NCI-H2171 (cell line): ENCODE measurements around the gene OTX1.

ENCODE experiments used
- DNase-seq: peaks from one replicate; lab custom pipeline; 2025; lab: John Stamatoyannopoulos, UW

OTX1 gene

DNA sequence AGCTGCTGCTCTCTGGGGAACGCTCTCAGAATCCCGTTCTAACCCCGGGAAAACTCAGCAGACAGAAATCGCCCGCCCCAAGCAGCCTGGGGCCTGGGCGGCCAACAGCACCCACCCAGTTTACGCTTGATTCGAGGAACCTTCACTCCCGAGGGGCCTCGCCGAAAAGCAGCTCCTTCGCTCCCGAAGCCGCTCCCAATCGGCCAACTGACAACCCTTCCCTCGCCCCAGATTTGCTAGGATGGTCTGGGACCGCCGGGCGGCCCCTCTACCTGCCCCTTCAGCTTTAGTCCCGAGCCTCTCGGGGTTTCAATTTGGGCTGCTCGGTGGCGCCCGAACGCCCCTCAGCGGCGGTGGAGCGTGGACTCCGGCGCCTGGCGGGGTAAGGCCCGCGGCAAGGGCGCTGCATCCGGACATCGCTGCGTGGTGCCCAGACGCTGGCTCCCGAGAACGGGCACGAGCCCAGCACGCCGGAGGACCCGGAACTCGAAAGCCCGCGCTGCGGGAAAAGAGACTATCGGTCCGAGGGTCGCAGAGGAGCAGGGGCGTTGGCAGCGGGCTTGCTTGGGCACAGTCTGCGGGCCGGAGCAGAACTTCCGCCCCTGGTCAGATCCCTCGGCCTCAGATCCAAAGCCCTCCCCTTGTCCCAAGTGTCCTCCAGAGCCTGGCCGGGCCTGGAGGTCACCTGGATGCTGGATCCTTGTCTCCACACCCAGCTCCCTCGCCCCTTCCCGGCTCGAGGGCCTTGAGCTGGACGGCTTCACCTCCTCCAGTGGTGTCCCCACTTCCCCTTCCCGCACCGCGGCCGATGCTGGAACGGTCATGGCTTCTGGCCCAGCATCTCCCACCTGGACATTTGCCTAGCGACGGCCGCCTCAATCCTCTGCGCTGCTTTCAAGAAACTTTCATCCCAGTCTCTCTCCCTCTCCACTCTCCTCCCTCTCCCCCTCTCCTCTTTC is 3.0 kb upstream of the OTX1 start:
- DNase-seq = no peak

DNA sequence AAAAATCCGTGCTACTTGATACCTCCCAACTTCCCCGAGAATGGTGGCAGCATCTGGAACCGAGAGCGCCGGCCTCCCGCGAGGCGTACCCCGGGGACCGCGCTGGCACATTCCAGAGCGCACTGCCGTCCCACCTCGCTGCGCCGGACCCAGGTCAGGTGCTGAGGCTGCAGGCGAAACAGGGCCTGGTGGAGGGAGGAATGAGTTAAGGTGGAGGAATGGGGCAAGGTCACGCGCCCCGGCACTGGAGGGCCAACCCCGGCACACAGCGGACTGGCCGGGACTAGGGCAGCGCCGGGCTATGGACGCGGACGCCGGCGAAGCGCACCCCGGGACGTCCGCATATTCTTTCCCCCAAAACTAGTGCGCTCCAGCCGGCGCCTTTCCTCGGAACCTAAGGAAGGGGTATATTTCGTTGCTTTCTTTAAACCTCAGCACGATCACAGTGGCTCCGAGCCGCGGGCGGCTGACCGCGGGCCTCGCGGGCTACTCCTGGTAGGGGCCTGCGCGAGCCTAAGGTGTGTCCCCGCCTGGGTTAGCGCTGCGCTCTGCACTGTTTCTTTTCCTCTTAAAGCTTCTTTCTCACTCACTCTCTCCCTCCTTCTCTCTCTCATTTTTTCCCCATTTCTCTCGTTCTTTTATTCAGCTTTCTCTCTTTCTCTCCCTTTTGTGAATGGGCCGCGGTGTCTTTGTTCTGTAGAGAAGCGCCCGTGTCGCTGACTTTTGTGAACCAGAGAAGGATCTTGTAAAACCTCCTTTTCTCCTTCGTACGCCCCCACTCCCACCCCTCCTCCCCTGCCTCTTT is 2.1 kb upstream of the OTX1 start:
- no peak for DNase-seq

DNA sequence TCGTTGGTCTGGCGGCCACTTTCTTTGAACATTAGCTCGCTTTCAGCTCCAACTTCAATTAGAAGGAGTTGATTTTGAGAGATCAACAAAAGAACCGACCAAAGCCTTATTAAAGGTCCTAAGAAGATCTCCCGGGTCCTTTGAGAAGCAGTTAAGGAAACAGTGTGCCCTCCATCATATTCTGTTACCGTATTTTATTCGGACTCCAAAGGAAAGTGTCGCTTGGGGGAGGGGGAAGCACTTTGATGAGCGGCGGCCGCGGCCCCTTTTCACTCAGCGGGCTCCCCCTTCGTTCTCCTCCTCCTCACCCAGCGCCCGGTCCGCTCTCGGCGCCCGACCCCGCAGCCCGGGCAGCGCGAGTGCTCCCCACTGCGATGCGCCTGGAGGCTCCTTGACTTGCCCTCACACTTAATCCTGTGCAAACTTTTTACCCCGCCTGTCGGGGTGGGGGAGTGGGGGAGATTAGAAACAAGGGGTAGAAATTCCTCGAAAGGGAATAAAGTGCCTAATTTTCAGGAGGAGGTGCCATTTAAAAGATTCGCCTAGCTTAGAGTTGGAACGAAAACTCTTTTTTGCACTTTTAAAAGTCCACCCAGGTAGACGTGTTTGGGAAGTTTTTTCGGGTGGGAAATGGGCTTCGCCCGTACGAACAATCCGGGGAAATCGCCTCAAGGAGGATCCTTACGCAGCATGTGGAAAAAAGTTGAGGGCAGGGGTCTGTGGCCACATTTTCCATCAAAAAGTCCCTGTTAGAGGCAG is 1.2 kb upstream of the OTX1 start:
- DNase-seq = no peak

DNA sequence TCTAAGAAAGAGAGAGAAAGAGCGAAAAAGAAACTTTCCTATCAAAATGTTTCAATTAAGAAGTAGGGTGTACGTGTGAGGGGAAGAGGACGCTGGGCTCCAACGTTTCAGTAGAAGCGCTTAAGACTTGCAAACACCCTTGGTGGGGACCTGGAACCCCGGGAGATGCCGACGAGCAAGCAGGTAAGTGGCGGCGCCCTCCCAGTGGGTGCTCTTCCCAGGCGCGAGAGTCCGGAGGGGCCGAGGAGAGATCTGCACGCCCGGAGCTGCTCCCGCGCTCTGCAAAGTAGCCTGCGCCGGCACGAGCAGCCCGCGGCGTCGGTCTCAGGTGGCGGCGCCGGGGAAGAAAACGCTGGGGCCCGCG is 678 bp upstream of the OTX1 start:
- DNase-seq = no peak

DNA sequence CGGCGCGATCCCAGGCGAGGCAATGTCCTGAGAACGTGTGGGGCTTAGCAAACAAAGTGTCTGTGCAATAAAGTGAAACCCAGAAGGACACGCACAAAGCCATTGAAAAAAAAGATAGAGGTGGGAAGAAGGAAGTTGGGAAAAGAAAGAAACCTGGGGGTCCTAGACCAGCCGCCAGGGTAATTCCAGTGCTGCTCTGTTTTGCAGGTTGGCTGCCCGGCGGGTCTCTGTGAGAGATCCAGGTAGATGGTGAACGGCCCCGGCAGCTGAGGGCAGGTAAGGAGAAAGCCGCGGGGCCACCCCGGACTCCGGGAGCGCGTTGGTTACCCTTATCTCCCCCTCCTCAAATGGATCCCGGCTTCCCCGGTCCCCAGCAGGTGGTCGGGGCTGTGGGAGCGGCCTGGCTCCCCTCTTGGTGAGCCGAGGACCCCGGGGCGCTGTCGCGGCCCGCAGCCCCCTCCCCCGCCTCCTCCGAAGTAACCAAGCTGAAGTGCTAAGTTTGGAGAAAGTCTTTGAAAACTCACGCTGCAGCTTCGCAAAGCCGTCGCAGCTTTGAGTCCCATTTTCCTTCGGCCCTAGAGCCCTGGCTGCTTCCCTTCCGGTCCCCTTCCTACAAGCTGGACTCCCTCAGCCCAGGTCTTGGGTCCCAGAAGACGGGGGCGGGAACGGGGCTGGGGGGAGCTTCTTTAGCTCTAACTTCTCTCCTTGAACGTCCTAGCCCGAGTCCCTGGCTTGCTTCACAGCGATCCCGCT is 588 bp downstream of the OTX1 start:
- no peak for DNase-seq

DNA sequence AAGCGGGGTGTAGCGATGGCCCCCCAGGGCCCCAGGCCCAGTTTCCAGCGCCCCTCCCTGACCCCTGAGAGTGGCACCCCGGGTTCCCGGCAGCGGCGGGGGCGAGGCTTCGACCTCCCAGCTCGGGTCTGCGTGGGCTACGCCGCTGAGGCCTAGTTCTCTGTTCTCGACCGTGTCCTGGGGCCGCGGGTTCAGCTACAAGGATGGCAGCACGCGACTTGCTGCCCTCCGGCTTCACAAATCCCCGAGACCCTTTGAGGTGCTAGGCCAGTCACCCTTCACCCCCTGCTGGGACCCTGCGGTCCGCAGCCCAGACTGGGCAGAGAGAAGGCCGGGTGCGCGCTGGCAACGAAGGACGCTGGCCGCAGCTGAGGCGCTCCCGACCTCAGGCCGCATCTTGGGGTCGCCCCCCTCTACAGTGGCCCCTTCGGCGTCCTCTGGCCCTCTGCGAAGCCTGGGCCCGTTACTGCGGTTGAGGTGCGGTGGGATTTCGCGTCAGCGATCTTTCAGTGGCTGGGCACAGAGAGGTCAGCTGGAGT is 1.2 kb downstream of the OTX1 start:
- DNase-seq = no peak

DNA sequence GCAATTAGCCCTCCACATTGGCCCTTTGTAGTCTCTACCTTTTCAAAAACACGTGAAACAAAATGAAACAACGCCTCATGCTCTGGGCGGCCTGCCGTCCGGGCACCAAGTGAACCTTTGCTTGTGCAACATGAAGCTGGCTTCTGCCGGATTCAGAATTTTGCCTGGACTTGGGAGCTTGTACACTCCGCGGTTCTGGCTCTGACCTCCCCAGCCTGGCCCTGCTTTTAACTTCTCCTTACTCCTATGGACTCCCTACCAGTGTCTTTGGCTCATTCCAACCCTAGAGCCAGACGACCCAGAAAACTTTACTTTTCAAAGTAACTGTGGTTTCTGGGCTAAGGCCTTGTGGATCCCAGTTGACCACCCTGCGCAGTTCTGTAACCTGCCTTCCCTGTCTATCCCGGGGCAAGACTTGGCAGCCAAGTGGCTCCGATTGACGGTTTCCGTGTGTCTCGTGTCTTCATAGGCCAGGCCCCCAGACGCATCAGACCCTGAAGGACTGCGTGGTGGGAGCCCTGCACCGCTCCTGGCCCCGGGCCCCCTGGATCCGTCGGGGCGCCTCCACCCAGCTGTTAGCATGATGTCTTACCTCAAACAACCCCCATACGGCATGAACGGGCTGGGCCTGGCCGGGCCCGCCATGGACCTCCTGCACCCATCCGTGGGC is 1.9 kb downstream of the OTX1 start:
- DNase-seq = no peak

DNA sequence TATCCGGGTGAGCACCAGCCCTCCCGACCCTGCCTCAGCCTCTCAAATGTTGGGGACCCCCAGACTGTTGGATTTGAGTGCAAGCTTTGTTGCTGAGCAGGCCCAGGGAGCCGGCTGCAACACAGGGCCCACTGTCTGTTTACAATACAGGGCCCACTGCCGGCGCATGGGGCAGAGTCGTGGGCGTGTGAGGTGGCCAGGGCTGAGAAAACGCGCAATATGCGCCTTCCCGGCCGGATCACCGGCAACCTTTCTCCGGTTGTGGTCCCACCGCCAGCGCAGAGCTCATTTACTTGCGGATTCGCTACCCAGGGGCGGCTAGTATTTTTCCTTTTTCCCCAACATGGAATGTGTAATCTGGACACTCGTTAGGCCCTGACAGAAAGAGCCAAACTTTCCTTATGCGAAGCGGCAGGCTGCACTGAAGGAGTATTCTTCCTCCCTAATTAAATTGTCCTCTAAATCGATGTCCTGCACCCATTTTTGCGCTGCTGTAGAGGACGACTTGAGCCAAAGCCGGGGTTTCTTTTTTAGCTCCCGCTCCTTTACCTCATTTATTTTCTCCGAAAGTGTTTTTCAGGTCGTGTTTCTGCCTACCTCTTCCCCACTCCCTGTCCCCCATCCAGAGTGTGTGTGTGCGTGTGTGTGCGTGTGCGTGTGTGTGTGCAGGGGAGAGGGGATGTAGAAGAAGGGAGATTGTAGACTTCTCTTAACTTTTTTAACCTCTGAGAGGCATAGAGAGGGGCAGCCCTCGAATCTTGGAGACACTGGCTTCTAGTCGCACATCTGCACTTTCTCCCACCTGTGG is 2.7 kb downstream of the OTX1 start:
- no peak for DNase-seq

DNA sequence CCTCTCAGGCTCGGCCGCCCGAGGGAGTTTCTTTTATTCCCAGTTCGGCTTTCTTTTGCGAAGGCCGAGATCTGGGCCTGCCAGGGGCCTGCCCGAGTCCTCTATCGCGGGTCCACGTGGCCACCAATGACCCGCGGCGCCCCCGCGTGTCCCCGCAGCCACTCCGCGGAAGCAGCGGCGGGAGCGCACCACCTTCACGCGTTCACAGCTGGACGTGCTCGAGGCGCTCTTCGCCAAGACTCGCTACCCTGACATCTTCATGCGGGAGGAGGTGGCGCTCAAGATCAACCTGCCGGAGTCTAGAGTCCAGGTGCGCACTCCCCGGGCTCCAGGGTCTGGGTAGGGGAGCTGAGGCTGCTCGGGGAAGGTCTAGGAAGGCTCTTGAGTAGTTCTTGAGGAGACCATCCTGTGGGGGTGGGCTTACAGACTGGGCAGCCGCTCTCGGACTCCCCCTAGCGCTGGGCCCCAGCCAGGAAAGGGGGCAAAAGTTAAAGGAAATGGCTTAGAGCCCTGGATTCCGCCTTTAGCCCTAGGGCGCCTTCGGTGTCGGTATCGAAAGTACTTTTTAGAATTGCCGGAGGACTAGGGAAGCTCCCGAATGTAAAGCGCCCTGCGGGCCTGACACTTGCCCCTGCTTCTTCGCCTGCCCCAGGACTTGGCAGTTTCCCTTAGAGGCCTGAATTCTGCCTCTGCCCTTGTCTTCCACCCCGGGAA is 3.4 kb downstream of the OTX1 start:
- no peak for DNase-seq

DNA sequence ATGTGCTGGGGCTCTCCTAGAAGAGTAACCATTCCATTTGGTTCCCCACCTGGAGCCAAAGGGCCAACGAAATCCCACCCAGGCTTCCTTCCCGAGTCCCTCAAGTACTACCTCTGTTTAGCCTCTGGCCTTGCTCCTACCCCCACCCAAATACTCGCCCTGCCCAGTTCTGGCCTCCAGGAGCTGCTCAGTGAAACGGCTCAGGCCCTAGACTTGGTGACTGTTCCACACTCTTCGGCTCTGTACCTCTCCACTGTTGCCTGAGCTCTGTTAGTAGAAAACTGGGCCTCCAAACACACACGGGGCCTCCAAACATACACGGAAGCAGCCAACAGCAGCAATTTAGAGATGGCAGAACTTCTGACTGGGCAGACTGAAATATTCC is 4.2 kb downstream of the OTX1 start:
- DNase-seq = no peak

DNA sequence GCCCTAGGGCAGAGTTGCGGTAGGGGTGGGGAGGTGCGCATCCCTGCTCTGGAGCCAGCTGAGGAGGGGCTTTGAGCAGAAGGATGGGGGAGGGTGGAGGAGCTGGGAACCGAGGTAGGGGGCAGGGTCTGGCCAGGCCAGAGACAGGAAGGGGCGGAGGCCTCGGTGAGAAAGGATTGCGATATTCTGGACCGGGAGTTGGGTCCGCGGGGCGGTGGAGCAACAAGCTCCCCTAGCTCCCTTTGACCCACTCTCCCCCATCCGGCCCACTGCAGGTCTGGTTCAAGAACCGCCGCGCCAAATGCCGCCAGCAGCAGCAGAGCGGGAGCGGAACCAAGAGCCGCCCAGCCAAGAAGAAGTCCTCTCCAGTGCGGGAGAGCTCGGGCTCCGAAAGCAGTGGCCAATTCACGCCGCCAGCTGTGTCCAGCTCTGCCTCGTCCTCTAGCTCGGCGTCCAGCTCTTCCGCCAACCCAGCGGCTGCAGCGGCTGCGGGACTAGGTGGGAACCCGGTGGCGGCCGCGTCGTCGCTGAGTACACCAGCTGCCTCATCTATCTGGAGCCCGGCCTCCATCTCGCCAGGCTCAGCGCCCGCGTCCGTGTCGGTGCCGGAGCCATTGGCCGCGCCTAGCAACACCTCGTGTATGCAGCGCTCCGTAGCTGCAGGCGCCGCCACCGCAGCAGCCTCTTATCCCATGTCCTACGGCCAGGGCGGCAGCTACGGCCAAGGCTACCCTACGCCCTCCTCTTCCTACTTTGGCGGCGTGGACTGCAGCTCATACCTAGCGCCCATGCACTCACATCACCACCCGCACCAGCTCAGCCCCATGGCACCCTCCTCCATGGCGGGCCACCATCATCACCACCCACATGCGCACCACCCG is 4.8 kb downstream of the OTX1 start:
- DNase-seq = no peak

DNA sequence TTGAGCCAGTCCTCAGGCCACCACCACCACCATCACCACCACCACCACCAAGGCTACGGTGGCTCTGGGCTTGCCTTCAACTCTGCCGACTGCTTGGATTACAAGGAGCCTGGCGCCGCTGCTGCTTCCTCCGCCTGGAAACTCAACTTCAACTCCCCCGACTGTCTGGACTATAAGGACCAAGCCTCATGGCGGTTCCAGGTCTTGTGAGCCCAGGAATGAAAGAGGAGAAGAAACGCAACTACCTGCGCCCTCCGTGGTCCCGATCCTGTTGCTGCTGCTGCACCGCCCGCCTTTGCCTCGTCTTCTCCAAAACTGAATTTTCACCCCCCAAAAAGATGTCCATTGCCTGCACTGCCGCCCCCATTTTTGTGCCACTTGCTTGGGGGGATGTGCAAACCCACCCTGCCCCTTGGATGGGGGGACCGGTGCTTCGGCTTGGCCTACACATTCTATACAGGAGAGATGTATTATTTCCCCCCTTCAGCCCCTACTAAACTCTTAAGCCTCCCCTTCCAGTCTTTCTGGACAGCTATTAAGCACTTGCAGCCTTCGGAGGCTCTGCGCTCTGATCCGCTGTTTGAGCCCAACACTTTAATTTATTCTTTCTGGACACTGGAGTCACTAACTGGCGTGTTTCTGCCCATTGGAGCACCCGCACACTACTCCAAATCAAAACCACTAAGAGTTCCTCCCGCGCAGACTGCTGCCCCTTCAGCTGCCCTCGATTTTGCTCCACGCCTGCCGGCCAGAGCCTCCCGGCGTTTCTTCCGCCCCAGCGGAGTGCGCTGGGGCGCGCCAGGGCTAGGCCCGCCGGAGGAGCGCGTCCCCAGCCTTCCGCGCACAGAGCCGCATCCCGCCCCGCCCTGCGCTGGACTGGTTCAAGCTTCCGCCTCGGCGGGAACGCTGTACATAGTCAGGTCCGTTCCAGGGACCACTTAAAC is 5.7 kb downstream of the OTX1 start:
- no peak for DNase-seq

DNA sequence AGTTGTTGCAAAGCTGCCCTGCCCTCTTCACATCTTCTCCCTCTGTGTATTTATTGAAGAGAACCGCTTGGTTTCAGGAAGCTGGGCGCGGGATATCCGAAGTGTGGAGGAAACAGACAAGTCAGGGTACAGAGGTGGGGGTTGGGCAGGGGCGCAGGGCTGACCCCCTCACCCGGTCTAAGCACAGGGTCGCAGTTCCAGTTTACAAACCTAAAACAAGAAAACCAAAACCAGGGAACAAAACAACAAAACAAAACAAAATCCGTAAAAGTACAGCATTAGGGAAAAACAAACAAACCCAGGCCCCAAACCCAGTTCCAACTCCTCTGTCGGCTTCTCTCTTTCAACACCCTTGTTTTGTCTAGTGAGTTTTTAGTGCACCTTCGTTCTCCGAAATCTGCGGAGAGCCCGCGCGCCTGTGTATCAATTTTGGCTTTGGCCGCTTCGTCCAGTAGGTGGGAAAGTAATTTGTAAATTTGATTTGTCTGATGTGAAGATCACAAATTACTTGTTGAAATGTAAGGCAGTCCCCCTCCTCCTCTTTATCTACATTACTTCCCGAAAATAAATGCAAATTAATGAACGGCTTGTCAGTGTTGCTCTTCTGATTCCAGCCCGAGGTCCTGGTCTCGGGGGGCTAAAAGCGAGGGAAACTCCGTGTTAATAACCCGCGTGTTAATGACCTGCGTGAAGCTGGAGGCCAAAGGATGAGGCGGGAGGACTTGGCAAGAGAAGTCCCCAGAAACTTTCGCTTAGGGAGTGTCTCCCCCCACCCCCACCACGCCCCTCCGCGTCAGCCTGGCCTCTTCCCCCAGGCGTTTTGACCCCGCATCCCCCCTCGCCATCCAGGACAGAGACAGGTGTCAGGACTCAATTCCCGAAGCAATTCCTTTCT is 6.9 kb downstream of the OTX1 start:
- no peak for DNase-seq

DNA sequence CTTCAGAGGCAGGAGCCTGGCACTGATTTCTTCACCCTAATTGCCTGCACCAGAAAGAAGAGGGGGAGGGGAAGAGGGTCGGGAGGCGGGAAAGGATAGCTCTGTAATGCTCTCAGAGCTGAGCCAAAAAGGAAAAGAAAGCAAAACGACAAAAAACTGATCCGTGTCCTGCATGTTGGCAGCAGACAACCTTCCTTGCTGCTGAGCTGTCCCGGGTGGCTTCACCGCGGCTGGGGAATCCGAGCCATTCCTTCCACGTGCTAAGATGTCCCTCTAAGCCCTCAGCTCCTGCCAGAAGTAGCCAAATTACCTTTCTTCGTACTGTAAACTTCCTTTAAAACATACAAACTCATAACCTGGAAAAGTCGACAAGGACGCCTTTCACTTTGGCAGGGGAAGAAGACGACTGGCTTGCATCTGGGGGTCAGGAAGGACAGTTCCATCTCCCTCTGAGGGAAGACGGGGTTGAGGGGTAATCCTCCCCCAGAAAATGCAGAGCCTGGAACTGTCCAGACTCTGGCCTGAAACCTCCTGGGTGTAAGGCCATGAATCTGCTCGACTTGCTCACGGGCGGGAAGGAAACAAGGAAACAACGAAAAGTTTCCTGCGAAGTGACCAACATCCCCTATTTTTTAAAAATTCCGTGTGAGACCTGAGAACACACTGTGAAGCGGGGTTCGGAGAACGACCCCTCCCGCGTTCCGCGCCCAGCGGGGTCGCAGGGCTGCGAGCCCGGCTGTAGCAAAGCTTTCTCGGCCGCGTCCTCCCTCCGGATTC is 7.7 kb downstream of the OTX1 start:
- no peak for DNase-seq
